Coronary artery (tissue), 2 donors: ENCODE measurements around the gene SLC24A3.
"Not testable (repeated sequence)": the region's sequence is repeated elsewhere in the genome, so short reads cannot be mapped to it uniquely, and the experiment has no call there.

Experiments
- DNase-seq: peaks from one replicate; pipeline ENCODE4 v3.0.0-alpha.2; 2017; ENCODE audit warnings: low spot score
- H3K27ac ChIP-seq, 2 donors: fragments of 200-600 bp; sonication (generic); one replicate each; pipeline ENCODE4 v1.5.1; 2016 to 2019
- H3K4me3 ChIP-seq: fragments of 200-600 bp; sonication (generic); 2 replicates; pipeline ENCODE4 v1.5.1; 2016; ENCODE audit warnings: mild to moderate bottlenecking, moderate library complexity
- TF ChIP-seq, protein P1 (sequence below): fragments of 200-600 bp; sonication (generic); IDR thresholded peaks from one replicate; pipeline ENCODE4 v1.5.1; 2019; ENCODE audit warnings: antibody characterized with exemption

SLC24A3 gene

GRCh38 chr20:19625426-19625825, 413.0 kb downstream of the SLC24A3 start:
- Histone ChIP-seq H3K4me3 (no peak overlapping the region), H3K27ac (no peak overlapping the region)
- DNase-seq: no peak
- TF ChIP-seq, protein P1, sequence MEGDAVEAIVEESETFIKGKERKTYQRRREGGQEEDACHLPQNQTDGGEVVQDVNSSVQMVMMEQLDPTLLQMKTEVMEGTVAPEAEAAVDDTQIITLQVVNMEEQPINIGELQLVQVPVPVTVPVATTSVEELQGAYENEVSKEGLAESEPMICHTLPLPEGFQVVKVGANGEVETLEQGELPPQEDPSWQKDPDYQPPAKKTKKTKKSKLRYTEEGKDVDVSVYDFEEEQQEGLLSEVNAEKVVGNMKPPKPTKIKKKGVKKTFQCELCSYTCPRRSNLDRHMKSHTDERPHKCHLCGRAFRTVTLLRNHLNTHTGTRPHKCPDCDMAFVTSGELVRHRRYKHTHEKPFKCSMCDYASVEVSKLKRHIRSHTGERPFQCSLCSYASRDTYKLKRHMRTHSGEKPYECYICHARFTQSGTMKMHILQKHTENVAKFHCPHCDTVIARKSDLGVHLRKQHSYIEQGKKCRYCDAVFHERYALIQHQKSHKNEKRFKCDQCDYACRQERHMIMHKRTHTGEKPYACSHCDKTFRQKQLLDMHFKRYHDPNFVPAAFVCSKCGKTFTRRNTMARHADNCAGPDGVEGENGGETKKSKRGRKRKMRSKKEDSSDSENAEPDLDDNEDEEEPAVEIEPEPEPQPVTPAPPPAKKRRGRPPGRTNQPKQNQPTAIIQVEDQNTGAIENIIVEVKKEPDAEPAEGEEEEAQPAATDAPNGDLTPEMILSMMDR: no peak

DNA sequence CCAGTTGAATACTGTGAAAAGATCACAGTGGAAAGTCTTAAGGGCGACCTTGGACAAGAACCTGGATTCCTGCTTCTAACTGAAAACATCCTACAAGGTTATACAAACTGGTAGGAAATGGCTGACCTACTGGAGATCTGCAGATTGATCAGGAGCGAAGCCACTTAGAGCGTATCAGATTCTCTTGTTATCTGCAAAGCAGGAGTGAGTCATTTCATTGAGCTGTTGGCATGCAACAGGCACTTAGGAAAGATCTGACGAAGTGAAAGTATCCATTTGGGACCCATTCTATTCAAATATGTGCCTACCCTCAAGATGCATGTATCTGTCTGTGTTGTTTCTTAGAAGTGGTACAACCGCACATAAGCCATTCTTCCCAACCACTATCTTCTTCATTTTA, 414.5 kb downstream of the SLC24A3 start:
- DNase-seq: no peak
- TF ChIP-seq, protein P1: no peak
- no peak overlapping the region for H3K27ac ChIP-seq
- no peak overlapping the region for H3K4me3 ChIP-seq

- no peak for DNase-seq
- no peak overlapping the region for H3K4me3 ChIP-seq
- H3K27ac ChIP-seq: no peak overlapping the region
- TF ChIP-seq, protein P1: no peak
Observed at GRCh38 chr20:19628570-19629134, 416.2 kb downstream of the SLC24A3 start.

DNA sequence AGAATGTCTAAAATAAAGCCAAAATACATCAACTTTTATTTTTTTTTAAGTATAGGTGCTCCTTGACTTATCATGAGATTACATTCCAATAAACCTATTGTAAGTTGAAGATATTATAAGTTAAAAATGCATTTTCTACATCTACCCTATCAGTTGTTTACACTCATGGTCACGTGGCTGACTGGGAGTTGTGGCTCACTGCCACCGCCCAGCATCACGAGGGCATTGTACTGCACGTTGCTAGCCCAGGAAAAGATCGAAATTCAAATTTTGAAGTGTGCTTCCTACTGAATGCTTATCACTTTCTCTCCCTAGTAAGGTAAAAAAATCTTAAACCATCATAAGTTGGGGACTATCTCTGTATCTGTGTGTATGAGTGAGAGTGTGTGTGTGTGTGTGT, 419.0 kb downstream of the SLC24A3 start:
- no peak overlapping the region for H3K4me3 ChIP-seq
- TF ChIP-seq, protein P1: no peak
- no peak overlapping the region for H3K27ac ChIP-seq
- no peak for DNase-seq

- DNase-seq: no peak
- no peak overlapping the region for H3K27ac ChIP-seq
Observed at GRCh38 chr20:19633985-19634384, 421.5 kb downstream of the SLC24A3 start.

GRCh38 chr20:19639471-19640045, 427.1 kb downstream of the SLC24A3 start:
- not testable (repeated sequence) for DNase-seq, H3K4me3 ChIP-seq, H3K27ac ChIP-seq

More at GRCh38 chr20:19633985-19634384, 421.5 kb downstream of the SLC24A3 start:
- H3K4me3 ChIP-seq: no peak overlapping the region
- TF ChIP-seq, protein P1: no peak

DNA sequence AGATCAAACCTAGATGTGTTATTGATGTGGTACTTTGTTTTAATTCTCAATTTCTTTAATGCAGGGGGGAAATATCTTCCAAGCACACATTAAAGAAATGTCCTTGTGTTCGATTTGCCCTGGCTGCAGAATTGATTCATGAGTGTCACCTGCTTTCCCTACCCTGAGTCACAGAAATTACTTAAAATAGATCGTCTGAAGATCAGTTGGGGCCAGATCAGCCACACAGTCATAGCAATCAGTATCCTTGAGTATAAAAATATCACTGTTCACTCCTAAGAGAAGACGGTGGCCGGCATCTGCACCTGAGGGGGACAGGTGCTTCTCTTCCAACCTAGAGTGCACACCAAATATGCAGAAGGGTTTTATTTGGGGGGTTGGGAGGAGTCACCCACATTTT, 430.4 kb downstream of the SLC24A3 start:
- no peak overlapping the region for H3K4me3 ChIP-seq
- no peak for DNase-seq
- no peak overlapping the region for H3K27ac ChIP-seq
- TF ChIP-seq, protein P1: no peak
